K562 (cell line): ENCODE data around the gene TADA1. TPM values are rescaled to one million over a fixed set of nuclear protein-coding genes. Genes with fewer than 3 reads are reported as not detected.

Experiments
- ATAC-seq: fragments of 200-7000 bp; cut with Tn5 transposase; 3 replicates; pipeline ENCODE4 v1.9.1; 2020; ENCODE audit warnings: moderate library complexity
- BruUV-seq: library from RNA; stranded (reverse); fragments of 400-500 nt; replicated peaks from 2 replicates; lab custom pipeline; 2021; lab: Mats Ljungman, UMichigan
- CTCF ChIA-PET: fragments of 300-600 bp; formaldehyde crosslinking; extraction: SDS; loops from one replicate; lab custom pipeline; 2021; ENCODE audit warnings: low intra/inter-chr PET ratio; lab: Yijun Ruan, JAX
- POLR2A ChIA-PET: fragments of 300-600, 350-650 bp; sonication (Branson Sonifier 250); formaldehyde crosslinking; extraction: SDS; loops from one replicate; lab custom pipeline; 2021; ENCODE audit warnings: antibody characterized with exemption, inconsistent platforms; lab: Yijun Ruan, JAX
- DNase-seq, 4 experiments: peaks; one replicate each; pipeline versions ENCODE4 v3.0.0 to v3.0.0-alpha.2; 2011 to 2018; ENCODE audit warnings: low spot score in 3 of 4, mixed read lengths in 3 of 4; ENCODE audit errors: extremely low read depth in 1 of 4
- FAIRE-seq: peaks from 2 replicates; lab custom pipeline; 2011; peaks lifted over from hg19 to GRCh38; lab: Jason Lieb, UNC
- H2AFZ ChIP-seq: 2 replicates; pipeline ENCODE4 v1.6.0; 2011; ENCODE audit warnings: low read depth, low read length, control low read depth, inconsistent platforms
- H3K27ac ChIP-seq: fragments of 200-600 bp; 3 replicates; pipeline ENCODE4 v1.8.0; 2011; ENCODE audit warnings: low read depth, mild to moderate bottlenecking, control low read depth, inconsistent platforms, low read length, moderate library complexity, mixed read lengths; ENCODE audit errors: extremely low read depth
- H3K27me3 ChIP-seq, 2 experiments: fragments of 300-600 bp in 1 of 2; 2 replicates in 1 of 2; 3 replicates in 1 of 2; pipeline versions ENCODE4 v1.6.0 to v1.8.0; 2011; ENCODE audit warnings: inconsistent platforms in 2 of 2, low read length in 2 of 2, mild to moderate bottlenecking in 1 of 2, mixed read lengths in 1 of 2, moderate library complexity in 1 of 2; ENCODE audit not compliant: control insufficient read depth in 2 of 2, insufficient read depth in 2 of 2
- H3K36me3 ChIP-seq: fragments of 300-600 bp; 3 replicates; pipeline ENCODE4 v1.8.0; 2011; ENCODE audit warnings: mild to moderate bottlenecking, low read length, inconsistent platforms; ENCODE audit not compliant: control insufficient read depth, insufficient read depth
- H3K4me1 ChIP-seq, 2 experiments: fragments of 200-600 bp in 1 of 2; replicated peaks in 1 of 2; 2 replicates in 1 of 2; 3 replicates in 1 of 2; pipeline versions ENCODE4 v1.5.1 to v1.8.0; 2011; ENCODE audit warnings: inconsistent platforms in 2 of 2, low read length in 2 of 2, mild to moderate bottlenecking in 1 of 2, mixed read lengths in 1 of 2, moderate library complexity in 1 of 2; ENCODE audit not compliant: control insufficient read depth in 2 of 2, insufficient read depth in 2 of 2
- H3K4me2 ChIP-seq: 2 replicates; pipeline ENCODE4 v1.6.1; 2011; ENCODE audit warnings: low read length, control low read depth, inconsistent platforms, mixed read lengths; ENCODE audit not compliant: insufficient read depth
- H3K4me3 ChIP-seq: fragments of 200-600 bp; sonication (generic), shearing (Covaris generic); 2 replicates; pipeline ENCODE4 v1.5.1; 2016; ENCODE audit warnings: control low read depth, inconsistent platforms
- H3K79me2 ChIP-seq: fragments of 200-600 bp; 3 replicates; pipeline ENCODE4 v1.8.0; 2011; ENCODE audit warnings: low read length, inconsistent platforms; ENCODE audit not compliant: control insufficient read depth, insufficient read depth
- H3K9ac ChIP-seq, 2 experiments: 2 replicates each; pipeline versions ENCODE4 v1.6.0 to v1.6.1; 2011; ENCODE audit warnings: low read depth in 2 of 2, low read length in 2 of 2, control low read depth in 1 of 2, inconsistent platforms in 1 of 2, mild to moderate bottlenecking in 1 of 2, mixed read lengths in 1 of 2; ENCODE audit not compliant: insufficient read depth in 1 of 2
- H3K9me1 ChIP-seq: one replicate; pipeline ENCODE4 v1.6.0; 2011; ENCODE audit warnings: inconsistent platforms, mild to moderate bottlenecking, low read length, moderate library complexity; ENCODE audit not compliant: control insufficient read depth, insufficient read depth
- H3K9me3 ChIP-seq: replicated peaks from 2 replicates; pipeline ENCODE4 v1.5.1; 2011; ENCODE audit warnings: low read depth, low read length, inconsistent platforms; ENCODE audit not compliant: control insufficient read depth, insufficient read depth
- H4K20me1 ChIP-seq: replicated peaks from 2 replicates; pipeline ENCODE4 v1.6.1; 2011; ENCODE audit warnings: low read length, inconsistent platforms, mixed read lengths; ENCODE audit not compliant: control insufficient read depth, insufficient read depth
- FOXA3 ChIP-seq, 2 experiments: fragments of 450-650 bp in 1 of 2; sonication (generic) in 1 of 2; formaldehyde crosslinking; IDR thresholded peaks in 1 of 2; conservative IDR thresholded peaks in 1 of 2; 2 replicates each; pipeline versions ENCODE4 v1.4.0 to v1.8.0; 2020 to 2022; ENCODE audit warnings: mild to moderate bottlenecking in 2 of 2, missing genetic modification reagents in 1 of 2
- HCFC1 ChIP-seq: IDR thresholded peaks from 2 replicates; pipeline ENCODE4 v1.6.1; 2012; ENCODE audit warnings: low read depth, low read length, improper control_type of control experiment
- HMGN3 ChIP-seq: IDR thresholded peaks from 2 replicates; pipeline ENCODE4 v1.6.1; 2011; ENCODE audit warnings: borderline replicate concordance, low read depth, mild to moderate bottlenecking, mixed read lengths, low read length; ENCODE audit not compliant: insufficient read length; ENCODE audit errors: extremely low read depth
- NFIC ChIP-seq: fragments of 450-650 bp; IDR thresholded peaks from 2 replicates; pipeline ENCODE4 v1.6.1; 2017; ENCODE audit warnings: mild to moderate bottlenecking, inconsistent platforms
- NFXL1 ChIP-seq: fragments of 450-650 bp; formaldehyde crosslinking; IDR thresholded peaks from 2 replicates; pipeline ENCODE4 v1.4.0; 2021; ENCODE audit warnings: mild to moderate bottlenecking
- PPARD ChIP-seq: fragments of 250-450 bp; sonication (Bioruptor Pico); IDR thresholded peaks from 2 replicates; pipeline ENCODE4 v1.8.0; 2022; ENCODE audit warnings: inconsistent platforms, mild to moderate bottlenecking, moderate library complexity
- SPI1 ChIP-seq: IDR thresholded peaks from 2 replicates; pipeline ENCODE4 v1.6.1; 2011; ENCODE audit warnings: low read depth, low read length, control low read depth, borderline replicate concordance
- WGBS: fragments of 100-300 bp; shearing (Covaris generic); methylation state at CpG from one replicate; pipeline ENCODE4 v1.1.6; 2016; ENCODE audit warnings: low coverage, mixed read lengths; ENCODE audit not compliant: insufficient coverage; ENCODE audit errors: missing lambda C conversion rate; 5-methylcytosine and 5-hydroxymethylcytosine counted together
- in situ Hi-C: fragments of 300-500 bp; cut with MboI; formaldehyde crosslinking; loops from 4 replicates; pipeline ENCODE4 v1.15.0; 2018; ENCODE audit warnings: inconsistent platforms, mixed read lengths
- intact Hi-C: fragments of 100-400 bp; cut with micrococcal nuclease; formaldehyde crosslinking; loops from 2 replicates; pipeline ENCODE4 v1.14.2; 2022
- polyA plus RNA-seq, 8 experiments: library from polyadenylated mRNA; depleted of rRNA in 4 of 8; stranded (reverse) in 5 of 8; unstranded in 3 of 8; fragments of >200 nt; fragmentation: Nextera tagmentation in 2 of 8; fragmentation: Illumina TruSeq in 1 of 8; extraction: Ambion mirVana in 2 of 8; extraction: Trizol in 1 of 8; gene quantifications; 2 replicates each; pipeline versions ENCODE4 v1.2.1 to v1.2.3, GENCODE V29; 2011 to 2014; ENCODE audit warnings: inconsistent platforms in 1 of 8, missing spikeins in 1 of 8
- total RNA-seq, 7 experiments: library from RNA; depleted of rRNA in 6 of 7; stranded (reverse); fragments of >200 nt in 6 of 7; fragmentation: Illumina TruSeq in 2 of 7; extraction: Trizol in 2 of 7; gene quantifications; 2 replicates each; pipeline versions ENCODE4 v1.2.1 to v1.2.3, GENCODE V29; 2011 to 2021; ENCODE audit warnings: low replicate concordance in 1 of 7

Gene TADA1
- total and polyA plus RNA-seq, 9 of the 15 experiments (the other 6 are each of a cell fraction or from before 2014, with no cell fraction given), result 15.9 to 76.5 (median 28.7) TPM

GRCh38 chr1:166875734-166876539 is at the start of gene TADA1 (continued):
- TF ChIP-seq NFXL1, result no peak
- peak; percentile 65 for TF ChIP-seq HCFC1
- TF ChIP-seq NFIC, result no peak; the same call in 1 of the 2 replicates
- peak; percentile 84 for TF ChIP-seq HMGN3
- TF ChIP-seq FOXA3 (CRISPR knock-in tag; conservative IDR thresholded peaks at IDR 0.05 in 1 of 2, IDR thresholded peaks at IDR 0.05 in 1 of 2), result no peak
- TF ChIP-seq, all 486 proteins: peak for 180

- Histone ChIP-seq H3K36me3 (no peaks in the 10 kb centered on the region), H3K4me1 (peaks cover 0 to 11% of the 10 kb centered on the region in 2 experiments; a peak in 2 of 5 replicates), H3K9me1 (no peaks in the 10 kb centered on the region), H3K79me2 (no peaks in the 10 kb centered on the region), H3K4me2 (no peak overlapping the region), H3K9me3 (no peaks in the 10 kb centered on the region), H3K27me3 (peaks cover 32 to 44% of the 10 kb centered on the region in 2 experiments; a peak in 4 of 5 replicates), H3K27ac (no peak overlapping the region), H2AFZ (no peak overlapping the region), H4K20me1 (no peaks in the 10 kb centered on the region), H3K4me3 (no peak overlapping the region), H3K9ac (no peak overlapping the region)
- ChIA-PET POLR2A (no interaction called here), CTCF (no interaction called here)
- FAIRE-seq (no peak), DNase-seq (no peak), ATAC-seq (no peak)
- intact Hi-C loops (no loop called here), in situ Hi-C loops (no loop called here)
- 5% methylated on average over 3 of the region's 3 CpGs for WGBS
- BruUV-seq, result no TSS peak
- TF ChIP-seq PPARD (CRISPR knock-in tag), result no peak
- TF ChIP-seq SPI1, result peak; percentile 52; the same call in 1 of the 2 replicates
- TF ChIP-seq, all 486 proteins: peak for 1
These were observed 48.9 kb upstream of the TADA1 start for GRCh38 chr1:166924823-166925541.
